ENCODE results near the gene GPR15LG. TPM values are rescaled to one million over a fixed set of nuclear protein-coding genes. Genes with fewer than 3 reads are reported as not detected.
A peak's percentile ranks its signal among the peaks of the same experiment; 100 is the strongest.

Gene GPR15LG
- total RNA-seq, 2 donors from 2014 or later: not detected

DNA sequence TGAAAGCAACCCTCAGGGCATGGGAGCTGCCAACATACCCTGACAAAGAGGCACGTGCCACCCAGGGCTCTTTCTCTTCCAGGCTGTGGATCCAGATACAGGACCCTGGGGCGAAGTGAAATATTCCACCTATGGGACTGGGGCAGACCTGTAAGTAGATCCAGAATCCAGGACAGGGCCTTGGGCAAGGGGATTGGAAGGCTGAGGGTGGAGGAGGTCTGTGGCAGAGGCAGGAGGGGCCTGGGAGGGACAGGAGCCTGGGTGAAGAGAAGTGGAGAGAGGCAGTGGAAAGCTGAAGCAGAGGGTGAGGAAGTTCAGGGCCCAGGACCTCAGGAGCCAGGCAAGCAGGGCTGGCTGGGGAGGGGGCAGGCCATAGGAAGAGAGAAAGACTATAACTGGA lies 38.0 kb downstream of the GPR15LG start:
- TF ChIP-seq POLR2A (IDR thresholded peaks at IDR 0.05): no peak
- TF ChIP-seq, protein P1, sequence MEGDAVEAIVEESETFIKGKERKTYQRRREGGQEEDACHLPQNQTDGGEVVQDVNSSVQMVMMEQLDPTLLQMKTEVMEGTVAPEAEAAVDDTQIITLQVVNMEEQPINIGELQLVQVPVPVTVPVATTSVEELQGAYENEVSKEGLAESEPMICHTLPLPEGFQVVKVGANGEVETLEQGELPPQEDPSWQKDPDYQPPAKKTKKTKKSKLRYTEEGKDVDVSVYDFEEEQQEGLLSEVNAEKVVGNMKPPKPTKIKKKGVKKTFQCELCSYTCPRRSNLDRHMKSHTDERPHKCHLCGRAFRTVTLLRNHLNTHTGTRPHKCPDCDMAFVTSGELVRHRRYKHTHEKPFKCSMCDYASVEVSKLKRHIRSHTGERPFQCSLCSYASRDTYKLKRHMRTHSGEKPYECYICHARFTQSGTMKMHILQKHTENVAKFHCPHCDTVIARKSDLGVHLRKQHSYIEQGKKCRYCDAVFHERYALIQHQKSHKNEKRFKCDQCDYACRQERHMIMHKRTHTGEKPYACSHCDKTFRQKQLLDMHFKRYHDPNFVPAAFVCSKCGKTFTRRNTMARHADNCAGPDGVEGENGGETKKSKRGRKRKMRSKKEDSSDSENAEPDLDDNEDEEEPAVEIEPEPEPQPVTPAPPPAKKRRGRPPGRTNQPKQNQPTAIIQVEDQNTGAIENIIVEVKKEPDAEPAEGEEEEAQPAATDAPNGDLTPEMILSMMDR (IDR thresholded peaks at IDR 0.05): no peak
- intact Hi-C loops (cut with DNase I): no loop called here
- 56 to 61% methylated on average over 2 of the region's 2 CpGs for WGBS, 2 donors

DNA sequence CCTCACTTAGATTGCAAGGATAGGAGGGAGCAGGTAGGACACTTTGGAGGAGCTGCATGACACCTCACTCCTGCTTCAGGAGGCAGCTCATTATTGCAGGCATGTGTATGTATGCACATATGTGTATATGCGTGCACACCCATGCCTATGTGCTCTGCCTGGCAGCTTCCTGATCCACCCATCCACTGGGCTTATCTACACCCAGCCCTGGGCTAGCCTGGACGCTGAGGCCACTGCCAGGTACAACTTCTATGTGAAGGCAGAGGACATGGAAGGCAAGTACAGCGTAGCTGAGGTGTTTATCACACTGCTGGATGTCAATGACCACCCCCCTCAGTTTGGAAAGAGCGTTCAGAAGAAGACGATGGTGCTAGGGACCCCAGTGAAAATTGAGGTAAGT lies 38.4 kb downstream of the GPR15LG start:
- Histone ChIP-seq H3K9me3 (no peaks in the 10 kb centered on the region), H3K27me3 (no peaks in the 10 kb centered on the region), H3K4me3 (no peak overlapping the region), H3K36me3 (replicated peaks in 1 of 2; ENCODE audit: insufficient read depth in 1 of 2, low read depth in 2 of 2) (no peaks in the 10 kb centered on the region), H3K4me1 (no peaks in the 10 kb centered on the region), H3K27ac (no peak overlapping the region)
- DNase-seq (no peak), ATAC-seq (no peak)
- intact Hi-C loops (cut with DNase I): no loop called here
- TF ChIP-seq, protein P1 (IDR thresholded peaks at IDR 0.05): no peak
- WGBS, 2 donors: 53 to 65% methylated on average over 5 of the region's 5 CpGs

More for the DNA sequence above, 38.0 kb downstream of the GPR15LG start:
- Histone ChIP-seq H3K27ac (no peak overlapping the region), H3K9me3 (no peaks in the 10 kb centered on the region), H3K4me3 (no peak overlapping the region), H3K4me1 (no peaks in the 10 kb centered on the region), H3K36me3 (replicated peaks in 1 of 2; ENCODE audit: insufficient read depth in 1 of 2, low read depth in 2 of 2) (no peaks in the 10 kb centered on the region), H3K27me3 (no peaks in the 10 kb centered on the region)
- ATAC-seq (no peak), DNase-seq (no peak)

DNA sequence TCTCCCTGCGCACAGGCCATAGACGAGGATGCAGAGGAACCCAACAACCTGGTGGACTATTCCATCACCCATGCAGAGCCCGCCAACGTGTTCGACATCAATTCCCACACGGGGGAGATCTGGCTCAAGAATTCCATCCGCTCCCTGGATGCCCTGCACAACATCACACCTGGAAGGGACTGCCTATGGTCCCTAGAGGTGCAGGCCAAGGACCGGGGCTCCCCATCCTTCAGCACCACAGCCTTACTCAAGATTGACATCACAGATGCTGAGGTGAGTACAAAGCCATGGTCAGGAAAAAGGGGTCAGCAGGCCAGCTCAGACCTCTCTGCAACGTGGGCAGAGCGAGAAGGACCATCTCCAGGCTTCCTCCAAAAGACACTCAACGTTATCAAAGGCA lies 39.5 kb downstream of the GPR15LG start:
- Histone ChIP-seq H3K27me3 (no peaks in the 10 kb centered on the region), H3K9me3 (no peaks in the 10 kb centered on the region), H3K4me3 (no peak overlapping the region), H3K4me1 (no peaks in the 10 kb centered on the region), H3K36me3 (replicated peaks in 1 of 2; ENCODE audit: insufficient read depth in 1 of 2, low read depth in 2 of 2) (no peaks in the 10 kb centered on the region), H3K27ac (no peak overlapping the region)
- 76 to 83% methylated on average over 6 to 11 of the region's 11 CpGs for WGBS, 2 donors
- ATAC-seq (no peak), DNase-seq (no peak)
- intact Hi-C loops (cut with DNase I): no loop called here
- no peak for TF ChIP-seq POLR2A (IDR thresholded peaks at IDR 0.05)

DNA sequence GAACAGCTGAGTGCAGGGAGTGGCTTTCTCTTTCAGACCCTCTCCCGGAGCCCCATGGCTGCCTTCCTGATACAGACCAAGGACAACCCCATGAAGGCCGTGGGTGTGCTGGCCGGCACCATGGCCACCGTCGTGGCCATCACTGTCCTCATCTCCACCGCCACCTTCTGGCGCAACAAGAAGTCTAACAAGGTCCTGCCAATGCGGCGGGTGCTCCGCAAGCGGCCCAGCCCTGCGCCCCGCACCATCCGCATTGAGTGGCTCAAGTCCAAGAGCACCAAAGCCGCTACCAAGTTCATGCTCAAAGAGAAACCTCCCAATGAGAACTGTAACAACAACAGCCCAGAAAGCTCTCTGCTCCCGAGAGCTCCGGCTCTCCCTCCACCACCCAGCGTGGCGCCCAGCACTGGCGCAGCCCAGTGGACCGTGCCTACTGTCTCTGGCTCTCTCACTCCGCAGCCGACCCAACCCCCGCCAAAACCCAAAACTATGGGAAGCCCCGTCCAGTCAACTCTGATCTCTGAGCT lies 40.5 kb downstream of the GPR15LG start:
- ATAC-seq: no peak
- no peak for TF ChIP-seq POLR2A (IDR thresholded peaks at IDR 0.05)
- TF ChIP-seq, protein P1 (IDR thresholded peaks at IDR 0.05): no peak
- no peak for DNase-seq
- H3K9me3 ChIP-seq: no peaks in the 10 kb centered on the region
- H3K4me1 ChIP-seq: no peaks in the 10 kb centered on the region
- intact Hi-C loops (cut with DNase I): no loop called here
- no peak overlapping the region for H3K27ac ChIP-seq
- H3K36me3 ChIP-seq (replicated peaks in 1 of 2; ENCODE audit: insufficient read depth in 1 of 2, low read depth in 2 of 2): no peaks in the 10 kb centered on the region
- no peaks in the 10 kb centered on the region for H3K27me3 ChIP-seq
- WGBS, 2 donors: 53 to 63% methylated on average over 14 to 25 of the region's 25 CpGs
- H3K4me3 ChIP-seq: no peak overlapping the region

DNA sequence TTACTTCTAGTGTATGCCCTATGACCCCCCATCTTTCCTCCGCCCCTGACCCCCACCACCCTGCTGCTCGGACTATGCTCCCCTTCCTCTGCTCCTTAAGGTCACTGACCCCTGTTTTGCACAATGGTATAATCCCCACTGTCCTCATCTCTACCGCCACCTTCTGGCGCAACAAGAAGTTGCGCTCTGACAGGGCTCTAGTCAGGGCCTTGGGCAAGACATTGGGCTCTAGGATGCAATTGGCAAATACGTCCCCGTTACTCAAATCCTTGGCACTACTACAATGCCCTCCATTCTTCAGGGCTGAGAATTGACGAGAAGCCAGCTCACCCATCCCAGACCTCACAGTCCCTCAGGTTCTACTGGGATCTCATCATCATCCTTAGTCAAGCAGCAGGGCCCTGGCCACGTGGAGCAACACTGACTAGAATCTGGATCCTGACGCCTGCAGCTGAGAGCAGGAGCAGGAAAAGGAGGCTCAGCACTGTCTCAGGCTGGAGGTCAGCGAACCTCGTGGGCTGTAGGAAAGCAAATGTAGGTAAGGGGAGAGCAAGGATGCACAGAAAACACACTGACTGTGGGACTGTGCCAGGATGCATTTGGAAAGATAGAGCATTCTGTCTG lies 41.1 kb downstream of the GPR15LG start:
- intact Hi-C loops (cut with DNase I): no loop called here
- Histone ChIP-seq H3K27ac (no peak overlapping the region), H3K27me3 (no peaks in the 10 kb centered on the region), H3K4me1 (no peaks in the 10 kb centered on the region), H3K9me3 (no peaks in the 10 kb centered on the region), H3K4me3 (no peak overlapping the region), H3K36me3 (replicated peaks in 1 of 2; ENCODE audit: insufficient read depth in 1 of 2, low read depth in 2 of 2) (no peaks in the 10 kb centered on the region)
- TF ChIP-seq POLR2A (IDR thresholded peaks at IDR 0.05): no peak
- TF ChIP-seq, protein P1 (IDR thresholded peaks at IDR 0.05): peak in 4 of 7 experiments; percentile 8 to 30 (median 17)
- DNase-seq: no peak
- ATAC-seq: no peak
- WGBS, 2 donors: 44 to 46% methylated on average over 12 of the region's 12 CpGs

All from body of pancreas (tissue), 4 donors.